ENCODE measurements around the gene SLC35F3.
"Not testable (repeated sequence)": the region's sequence is repeated elsewhere in the genome, so short reads cannot be mapped to it uniquely, and the experiment has no call there.

SLC35F3 gene

DNA sequence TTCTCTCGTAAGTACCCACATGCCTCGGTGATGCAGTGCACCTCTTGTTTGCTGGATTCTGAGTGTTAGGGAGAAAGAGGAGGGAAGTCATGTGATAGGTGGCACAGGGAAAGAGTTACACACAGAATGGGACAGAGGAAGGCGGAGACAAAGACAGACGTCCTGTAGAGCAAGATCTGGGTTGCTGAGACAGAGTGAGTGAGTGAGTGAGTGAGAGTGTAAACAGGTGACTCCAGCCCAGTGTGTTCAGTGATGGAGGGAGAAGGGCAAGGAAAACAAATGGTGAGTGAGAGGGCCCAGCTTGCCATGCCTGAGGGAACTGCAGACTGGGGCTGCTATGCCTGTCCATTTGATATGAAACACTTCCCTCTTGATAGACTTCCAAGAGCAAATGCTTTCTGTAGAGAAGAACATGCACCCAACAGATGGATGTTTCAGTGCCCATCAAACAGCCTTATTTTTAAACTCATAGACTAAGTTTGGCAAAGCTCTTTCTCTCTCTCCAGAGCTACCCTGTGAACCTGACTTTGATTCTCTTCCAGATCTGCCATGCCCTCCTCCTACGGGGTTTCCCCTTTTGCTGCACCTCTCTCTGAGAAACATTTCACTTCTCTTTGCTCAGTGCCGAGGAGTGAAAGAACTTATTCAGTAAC is 258.9 kb downstream of the SLC35F3 start:
- no peak for DNase-seq (ENCODE audit: low read depth, low spot score)
- H3K4me3 ChIP-seq (ENCODE audit: low read length): no peak overlapping the region

DNA sequence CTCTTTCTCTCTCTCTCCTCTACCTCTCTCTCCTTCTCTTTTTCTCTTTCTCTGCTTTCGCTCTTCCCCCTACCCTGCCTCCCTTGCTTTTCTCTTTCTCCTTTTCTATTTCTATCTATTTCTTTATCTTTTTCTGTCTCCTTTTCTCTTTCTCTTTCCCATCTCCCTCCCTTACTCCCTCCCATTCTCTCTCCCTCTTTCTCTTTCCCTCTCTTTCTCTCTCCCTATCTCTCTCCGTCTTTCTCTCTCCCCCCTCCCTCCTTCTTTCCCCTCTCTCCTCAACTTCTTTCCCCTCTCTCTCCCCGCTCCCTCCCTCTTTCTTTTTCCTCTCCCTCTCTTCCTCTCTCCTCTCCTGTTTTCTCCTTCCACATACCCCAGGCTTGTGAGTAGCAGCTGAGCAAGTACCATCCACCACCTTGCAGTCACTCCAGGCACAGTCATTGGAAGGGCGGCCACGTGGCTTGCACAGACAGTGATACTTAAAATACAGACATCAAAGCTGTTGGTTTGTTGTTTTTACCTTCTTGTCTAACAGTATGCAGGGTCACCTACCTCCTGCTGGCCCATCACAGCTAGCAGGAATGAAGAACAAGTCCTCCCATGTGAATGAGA is 259.7 kb downstream of the SLC35F3 start:
- no peak for DNase-seq (ENCODE audit: low read depth, low spot score)
- H3K4me3 ChIP-seq (ENCODE audit: low read length): no peak overlapping the region

DNA sequence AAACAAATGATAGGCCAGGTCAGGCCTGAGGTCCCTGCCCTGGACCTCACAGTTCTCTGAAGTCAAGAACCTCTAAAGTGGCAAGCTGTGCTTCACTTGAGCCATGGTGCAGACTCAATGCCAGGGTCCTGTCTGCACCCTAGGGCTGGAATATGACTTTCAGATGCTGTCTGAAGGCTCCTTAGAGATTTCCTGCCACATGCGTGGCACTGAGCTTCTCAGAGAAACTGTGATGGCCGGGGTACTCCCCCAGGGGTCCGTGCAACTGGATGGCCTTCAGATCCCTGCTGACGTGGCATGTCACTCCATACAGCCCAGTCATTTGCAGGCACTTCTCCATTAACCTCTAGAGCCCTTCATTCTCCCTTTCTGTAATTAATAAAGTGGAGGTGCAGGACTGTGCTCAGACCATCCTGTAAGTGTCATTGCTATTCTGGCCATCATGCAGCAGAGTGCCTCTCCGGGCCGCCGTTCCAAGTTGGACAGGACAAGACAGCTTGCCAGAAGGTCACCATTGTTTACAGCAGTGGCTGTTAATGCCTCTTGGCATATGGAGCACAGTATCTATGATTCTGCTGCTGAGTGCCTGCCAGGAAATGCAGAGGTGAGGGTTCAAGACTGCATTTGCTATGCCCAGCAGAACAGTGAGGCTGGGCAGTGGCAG is 263.7 kb downstream of the SLC35F3 start:
- no peak overlapping the region for H3K4me3 ChIP-seq (ENCODE audit: low read length)
- DNase-seq (ENCODE audit: low read depth, low spot score): no peak

DNA sequence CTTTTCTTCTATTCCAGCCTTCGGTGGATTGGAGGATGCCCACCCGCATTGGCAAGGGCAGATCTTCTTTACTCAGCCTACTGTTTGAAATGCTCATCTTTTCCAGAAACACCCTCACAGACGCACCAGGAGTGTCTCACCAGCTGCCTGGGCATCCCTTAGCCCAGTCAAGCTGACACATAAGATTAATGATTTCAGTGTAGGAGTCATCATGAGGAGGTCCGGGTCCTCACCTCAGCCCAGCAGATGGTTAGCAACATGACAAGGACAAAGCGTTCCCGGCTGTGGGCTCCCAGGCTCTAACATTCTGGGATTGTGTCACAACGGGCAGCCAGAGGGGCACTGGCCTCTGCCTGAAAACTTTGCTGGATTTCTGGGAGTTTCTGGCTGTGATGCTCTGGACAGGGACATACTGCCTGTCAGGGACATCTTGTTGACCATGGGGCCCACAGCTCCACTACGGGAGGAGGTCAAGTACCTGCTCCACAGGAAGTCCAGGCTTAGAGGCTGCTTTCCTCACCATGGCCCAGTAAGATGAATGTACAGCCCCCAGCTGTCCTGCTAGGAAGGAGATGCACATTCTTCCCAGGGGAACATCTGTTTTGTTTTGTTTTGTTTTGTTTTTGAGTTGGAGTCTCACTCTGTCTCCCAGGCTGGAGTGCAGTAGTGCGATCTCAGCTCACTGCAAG is 264.8 kb downstream of the SLC35F3 start:
- H3K4me3 ChIP-seq (ENCODE audit: low read length): no peak overlapping the region
- no peak for DNase-seq (ENCODE audit: low read depth, low spot score)

DNA sequence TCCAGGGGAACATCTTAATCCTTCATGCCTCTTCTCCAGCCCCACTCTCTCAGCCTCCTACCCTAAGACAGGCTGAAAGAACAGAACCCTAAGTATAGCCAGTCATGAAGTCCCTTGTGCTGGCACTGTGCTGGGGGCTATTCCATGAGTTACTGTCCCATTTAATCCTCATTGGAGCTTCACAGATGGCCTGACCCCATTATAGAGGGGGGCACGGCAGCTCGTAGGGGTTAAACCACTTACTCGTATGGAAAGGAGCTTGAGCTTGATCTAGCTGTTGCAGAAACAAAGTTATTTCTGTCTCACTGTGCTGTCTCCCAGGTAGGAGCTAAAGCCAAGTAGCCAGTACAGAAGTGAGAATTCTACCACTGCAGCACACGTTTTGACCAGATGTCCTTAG is 265.6 kb downstream of the SLC35F3 start:
- no peak for DNase-seq (ENCODE audit: low read depth, low spot score)
- peak overlapping the region; percentile 49 for H3K4me3 ChIP-seq (ENCODE audit: low read length)

DNA sequence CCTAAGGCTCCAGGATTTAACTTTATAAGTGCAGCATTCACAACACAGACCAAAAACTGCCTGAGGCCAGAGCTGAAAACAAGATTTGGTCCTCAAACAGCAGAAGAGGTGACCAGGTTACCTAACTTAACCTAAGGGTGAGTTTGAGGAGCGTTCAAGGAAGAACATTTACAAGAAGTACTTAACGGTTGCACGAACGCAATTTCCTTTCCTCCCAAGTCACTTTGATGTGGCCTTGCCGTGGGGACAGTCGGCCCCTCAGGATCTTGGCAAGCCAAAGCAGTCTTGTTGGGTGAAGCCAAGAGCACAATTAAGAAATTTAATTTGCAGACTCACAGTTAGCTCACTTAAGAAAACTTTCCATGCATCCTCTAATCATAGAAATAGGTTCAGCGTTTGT is 266.1 kb downstream of the SLC35F3 start:
- peak; percentile 97 for DNase-seq (ENCODE audit: low read depth, low spot score)

DNA sequence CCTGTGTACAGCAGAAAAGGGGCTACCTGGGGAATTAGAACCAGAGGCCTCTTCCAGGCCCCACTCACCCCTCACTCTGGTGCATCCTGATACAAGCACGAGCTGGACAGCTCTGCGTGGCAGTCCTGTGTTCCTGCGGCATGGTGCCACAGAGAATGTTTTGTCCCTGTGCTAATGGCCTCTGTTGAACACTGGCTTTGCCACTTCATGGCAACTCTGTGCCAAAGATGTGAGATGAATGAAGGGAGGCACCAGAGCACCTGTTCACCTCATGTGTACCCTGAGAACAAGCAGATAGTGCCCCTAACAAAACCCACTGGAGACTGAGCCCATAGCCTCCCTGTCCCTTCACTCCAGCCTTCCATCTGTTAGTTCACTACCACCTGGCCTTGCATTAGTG is 269.5 kb downstream of the SLC35F3 start:
- DNase-seq (ENCODE audit: low read depth, low spot score): no peak
- H3K4me3 ChIP-seq (ENCODE audit: low read length): no peak overlapping the region

More for the DNA sequence above, 266.1 kb downstream of the SLC35F3 start:
- peak overlapping the region; percentile 49 for H3K4me3 ChIP-seq (ENCODE audit: low read length)

DNA sequence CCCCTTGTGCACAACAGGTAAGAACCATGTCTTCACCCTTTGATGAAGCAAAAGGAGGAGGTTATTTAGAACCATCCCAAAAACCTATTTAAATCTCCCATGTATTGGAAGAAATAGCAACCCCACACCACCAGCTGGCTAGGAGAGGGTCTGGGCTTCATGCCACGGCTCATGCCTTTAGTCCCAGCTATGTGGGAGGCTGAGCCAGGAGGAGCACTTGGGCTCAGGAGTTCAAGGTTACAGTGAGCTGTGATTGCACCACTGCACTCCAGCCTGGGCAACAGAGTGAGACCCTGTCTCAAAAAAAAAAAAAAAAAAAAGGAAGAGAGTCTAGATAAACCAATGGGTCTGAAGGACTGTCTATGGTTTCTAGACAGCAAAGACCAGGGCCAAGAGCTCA is 270.9 kb downstream of the SLC35F3 start:
- no peak overlapping the region for H3K4me3 ChIP-seq (ENCODE audit: low read length)
- no peak for DNase-seq (ENCODE audit: low read depth, low spot score)

DNA sequence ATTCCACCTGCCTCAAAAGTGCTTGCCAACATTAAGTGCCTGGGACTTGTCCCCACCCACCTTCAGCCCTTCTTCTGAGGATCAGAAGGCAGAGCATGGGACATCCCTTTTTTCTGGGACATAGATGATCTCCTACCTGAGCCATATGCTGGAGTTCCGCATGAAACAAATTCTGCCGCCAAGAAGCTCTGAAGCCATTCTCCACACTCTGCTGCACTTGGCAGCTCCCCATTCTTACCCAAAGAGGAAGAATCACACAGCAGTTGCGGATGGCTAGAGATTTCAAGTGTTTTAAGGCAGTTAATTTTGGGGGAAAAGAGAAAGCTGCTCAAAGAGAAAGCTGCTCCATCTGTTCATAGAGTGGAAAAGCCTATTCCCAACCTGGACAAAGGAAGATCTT is 271.5 kb downstream of the SLC35F3 start:
- no peak for DNase-seq (ENCODE audit: low read depth, low spot score)
- H3K4me3 ChIP-seq (ENCODE audit: low read length): no peak overlapping the region

DNA sequence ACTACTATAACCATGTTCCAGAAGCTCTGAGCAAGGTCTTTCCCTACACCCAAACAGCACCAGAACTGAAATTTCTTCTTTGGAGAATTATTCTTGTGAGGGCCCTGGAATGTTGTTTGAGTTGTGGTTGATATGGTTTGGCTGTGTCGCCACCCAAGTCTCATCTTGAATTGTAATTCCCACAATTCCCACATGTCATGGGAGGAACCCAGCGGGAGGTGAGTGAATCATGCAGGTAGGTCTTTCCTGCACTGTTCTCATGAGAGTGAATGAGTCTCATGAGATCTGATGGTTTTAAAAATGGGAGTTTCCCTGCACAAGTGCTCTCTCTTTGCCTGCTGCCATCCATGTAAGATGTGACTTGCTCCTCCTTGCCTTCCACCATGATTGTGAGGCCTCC is 272.4 kb downstream of the SLC35F3 start:
- DNase-seq (ENCODE audit: low read depth, low spot score); H3K4me3 ChIP-seq (ENCODE audit: low read length): not testable (repeated sequence)

DNA sequence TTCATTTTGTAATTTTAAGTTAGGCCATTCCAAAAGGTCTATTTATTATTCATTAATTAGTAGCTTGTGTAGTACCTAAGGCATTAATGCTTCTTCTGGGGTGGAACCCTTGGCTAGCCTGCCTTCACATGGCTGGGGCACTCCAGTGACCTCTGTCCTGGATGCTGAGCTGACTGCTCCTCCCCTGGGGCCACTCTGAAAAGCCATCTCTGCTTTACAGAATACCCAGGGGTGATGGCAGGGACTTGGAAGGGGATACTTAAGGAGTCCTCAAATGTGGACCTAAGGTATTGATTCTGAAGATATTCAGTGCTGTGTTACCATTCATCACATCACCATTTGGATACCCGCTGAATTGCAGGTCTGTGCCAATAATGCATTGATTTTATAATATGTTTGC is 281.0 kb downstream of the SLC35F3 start:
- H3K4me3 ChIP-seq (ENCODE audit: low read length): no peak overlapping the region
- DNase-seq (ENCODE audit: low read depth, low spot score): no peak

DNA sequence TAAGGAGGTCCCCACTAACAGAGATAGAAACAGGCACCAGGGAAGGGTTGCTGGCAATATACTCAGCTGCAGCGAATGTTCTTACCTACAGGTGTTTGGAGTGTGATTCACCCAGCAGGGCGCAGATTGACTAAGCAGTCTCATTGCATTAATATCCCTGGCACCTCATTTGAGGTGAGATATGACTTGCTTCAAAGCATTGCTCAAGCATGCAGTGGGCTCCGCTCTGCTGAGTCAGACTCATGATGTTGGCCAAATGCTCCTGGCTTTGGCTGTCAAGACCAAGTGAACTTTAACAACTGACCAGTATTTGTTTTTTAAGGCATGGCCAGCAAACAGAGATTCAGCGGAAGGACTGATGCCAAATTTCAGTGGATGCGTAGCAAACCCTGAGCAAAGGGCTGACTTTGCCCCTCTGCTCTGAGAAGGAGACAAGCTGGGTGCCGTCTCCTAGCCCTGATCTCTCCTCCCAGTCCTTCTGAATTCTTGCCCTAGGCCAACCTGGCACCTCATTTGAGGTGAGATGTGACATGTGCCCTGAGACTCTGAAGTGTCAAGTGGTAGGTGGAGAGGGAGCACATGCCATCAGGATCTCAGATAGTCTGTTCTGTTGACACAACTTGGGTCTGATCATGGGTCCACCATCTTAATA is 281.7 kb downstream of the SLC35F3 start:
- no peak for DNase-seq (ENCODE audit: low read depth, low spot score)
- no peak overlapping the region for H3K4me3 ChIP-seq (ENCODE audit: low read length)

DNA sequence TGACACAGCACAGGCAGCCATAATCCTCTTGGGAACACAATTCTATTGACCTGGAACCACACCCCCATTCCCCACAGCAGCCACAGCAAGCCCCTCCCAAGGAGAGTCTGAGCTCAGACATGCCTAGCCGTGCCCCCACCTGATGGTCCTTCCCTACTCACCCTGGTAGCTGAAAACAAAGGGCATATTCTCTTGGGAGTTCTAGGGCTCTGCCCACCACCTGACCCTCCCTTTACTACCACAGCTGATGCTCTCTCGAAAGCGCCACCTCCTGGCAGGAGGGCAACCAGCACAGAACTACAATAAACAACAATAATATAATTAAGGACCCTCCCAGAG is 283.9 kb downstream of the SLC35F3 start:
- no peak overlapping the region for H3K4me3 ChIP-seq (ENCODE audit: low read length)
- peak; percentile 35 for DNase-seq (ENCODE audit: low read depth, low spot score)

DNA sequence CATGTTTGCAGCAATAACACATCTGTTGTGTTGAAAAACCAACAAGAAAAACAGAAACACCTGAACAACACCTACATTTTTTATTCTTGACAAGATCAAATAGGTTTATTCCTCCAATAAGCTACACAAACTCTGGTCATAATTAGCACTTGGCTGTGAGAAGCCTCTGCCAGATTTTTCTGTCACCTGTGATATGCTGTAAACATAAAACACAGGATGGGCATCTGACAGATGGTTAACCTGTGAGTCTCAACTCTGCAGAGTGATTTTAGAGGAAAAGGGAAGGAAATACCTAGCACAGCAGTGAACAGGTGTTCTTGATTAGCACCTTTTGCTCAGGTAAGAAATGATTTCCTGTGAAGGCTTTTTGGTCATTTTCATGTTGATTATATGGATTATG is 293.4 kb downstream of the SLC35F3 start:
- no peak for DNase-seq (ENCODE audit: low read depth, low spot score)
- H3K4me3 ChIP-seq (ENCODE audit: low read length): no peak overlapping the region

DNA sequence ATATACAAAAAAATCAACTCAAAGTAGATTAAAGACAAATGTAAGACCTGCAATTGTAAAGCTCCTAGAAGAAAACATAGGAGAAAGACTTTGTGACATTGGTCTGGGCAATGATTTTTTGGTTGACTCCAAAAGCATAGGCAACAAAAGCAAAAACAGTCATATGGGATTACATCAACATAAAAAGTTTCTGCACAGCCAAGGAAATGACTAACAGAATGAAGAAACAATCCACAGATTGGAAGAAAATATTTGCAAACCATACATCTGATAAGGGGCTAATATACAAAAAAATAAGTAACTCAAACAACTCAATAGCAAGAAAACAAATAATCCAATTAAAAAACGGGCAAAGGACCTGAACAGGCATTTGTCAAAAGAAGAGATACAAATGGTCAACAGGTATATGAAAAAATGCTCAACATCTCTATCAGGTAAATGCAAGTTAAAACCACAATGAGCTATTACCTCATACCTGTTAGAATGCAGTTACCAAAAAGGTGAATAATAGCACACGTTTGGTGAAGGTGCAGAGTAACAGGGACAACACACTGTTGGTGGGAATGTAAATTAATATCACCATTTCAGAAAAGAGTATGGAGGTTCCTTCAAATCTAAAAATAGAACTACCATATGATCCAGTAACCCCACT is 295.1 kb downstream of the SLC35F3 start:
- no peak overlapping the region for H3K4me3 ChIP-seq (ENCODE audit: low read length)
- DNase-seq (ENCODE audit: low read depth, low spot score): no peak

DNA sequence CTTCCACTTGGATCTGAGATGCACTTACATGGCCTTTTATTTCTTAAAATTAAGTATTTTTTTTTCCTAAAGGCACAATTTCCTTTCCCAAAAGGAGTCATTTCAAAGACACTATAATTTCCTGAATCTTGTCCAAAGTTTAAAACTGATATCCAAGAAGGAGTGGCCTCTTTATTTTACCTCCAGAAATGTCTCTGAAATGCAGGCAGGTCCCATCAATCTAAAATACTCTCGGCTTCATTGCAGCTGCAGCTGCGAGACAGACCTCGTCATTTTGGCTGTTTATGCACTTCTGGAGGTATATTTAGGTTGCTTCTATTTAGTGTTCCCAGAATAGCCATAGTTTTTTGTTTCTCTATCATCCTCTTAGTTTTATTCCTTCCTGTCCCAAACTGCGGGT is 296.1 kb downstream of the SLC35F3 start:
- no peak for DNase-seq (ENCODE audit: low read depth, low spot score)

DNA sequence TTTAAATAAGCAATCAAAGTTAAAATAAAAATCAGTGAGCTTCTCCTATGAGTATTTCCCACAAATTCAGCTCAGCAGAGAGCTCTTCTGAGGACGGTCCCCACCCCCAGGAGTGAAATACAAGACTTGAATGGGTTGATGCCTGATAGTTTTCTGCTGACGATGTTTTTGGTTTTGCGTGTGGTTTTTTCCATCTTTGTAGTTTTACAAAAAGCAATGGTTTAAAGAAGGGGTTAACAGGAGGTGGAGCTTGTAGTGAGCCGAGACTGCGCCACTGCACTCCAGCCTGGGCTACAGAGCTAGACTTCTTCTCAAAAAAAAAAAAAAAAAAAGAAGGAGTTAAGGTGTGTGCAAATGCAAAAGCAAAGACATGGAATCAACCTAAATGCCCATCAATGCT is 297.1 kb downstream of the SLC35F3 start:
- H3K4me3 ChIP-seq (ENCODE audit: low read length): no peak overlapping the region
- DNase-seq (ENCODE audit: low read depth, low spot score): peak; percentile 57

More for the DNA sequence above, 296.1 kb downstream of the SLC35F3 start:
- H3K4me3 ChIP-seq (ENCODE audit: low read length): no peak overlapping the region

DNA sequence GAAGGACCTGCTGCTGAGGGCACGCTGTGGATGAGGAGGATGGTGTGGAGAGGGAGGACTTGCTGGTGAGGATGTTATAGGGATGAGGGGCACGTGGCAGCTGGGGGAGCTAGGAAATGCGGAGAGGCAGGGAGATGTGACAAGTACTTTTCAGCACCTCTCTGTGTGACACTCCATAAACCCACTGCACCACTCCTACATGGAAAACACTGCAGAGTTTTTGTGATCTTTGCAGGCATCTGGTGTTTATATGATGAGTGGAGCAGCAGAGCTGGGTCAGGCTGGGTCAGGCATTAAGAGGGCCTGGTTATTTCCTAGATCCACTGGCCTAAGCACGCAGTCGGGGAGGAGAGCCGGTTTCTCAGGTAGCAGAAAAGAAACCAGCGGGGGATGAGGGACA is 301.5 kb downstream of the SLC35F3 start:
- H3K4me3 ChIP-seq (ENCODE audit: low read length): no peak overlapping the region
- no peak for DNase-seq (ENCODE audit: low read depth, low spot score)

DNA sequence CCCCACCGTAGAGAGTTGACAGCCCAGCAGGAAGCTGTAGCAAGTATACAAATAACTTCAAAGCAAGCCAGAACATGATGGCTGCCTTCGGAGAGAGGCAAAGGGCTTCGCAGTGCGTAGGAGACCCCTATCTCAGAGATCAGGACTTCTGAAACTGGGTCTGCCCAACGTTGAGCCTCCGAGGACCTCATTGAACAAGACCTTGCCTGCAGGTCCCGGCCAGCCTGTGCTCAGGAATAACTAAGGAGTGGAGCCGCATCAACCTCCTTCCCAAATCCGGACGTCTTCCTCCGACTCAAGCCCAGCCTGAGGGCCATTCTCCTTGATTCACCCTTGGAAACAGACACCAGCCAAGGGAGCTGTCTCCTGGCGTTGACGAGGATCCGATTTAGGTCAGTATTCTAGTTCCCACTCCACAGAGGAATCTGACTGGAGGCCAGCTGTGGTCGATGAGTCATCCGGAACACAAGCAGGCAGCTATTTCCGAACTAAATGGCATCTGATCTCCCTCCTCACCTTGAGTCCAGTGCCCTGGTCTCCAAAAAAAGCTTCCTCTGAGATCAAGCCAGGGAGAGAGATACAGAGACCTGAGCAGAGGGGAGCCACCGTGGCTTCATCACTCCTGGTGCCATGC is 302.3 kb downstream of the SLC35F3 start:
- no peak overlapping the region for H3K4me3 ChIP-seq (ENCODE audit: low read length)
- no peak for DNase-seq (ENCODE audit: low read depth, low spot score)

Data from Jurkat, Clone E6-1 (cell line).